GM12878 (cell line): ENCODE results near the gene ROBO1. TPM values are rescaled to one million over a fixed set of nuclear protein-coding genes. Genes with fewer than 3 reads are reported as not detected.
A peak's percentile ranks its signal among the peaks of the same experiment; 100 is the strongest.

Source experiments
- ATAC-seq: fragments of 200-7000 bp; cut with Tn5 transposase; 3 replicates; pipeline ENCODE4 v1.9.1; 2020; ENCODE audit warnings: mild to moderate bottlenecking, moderate library complexity
- BruUV-seq: library from RNA; stranded (reverse); fragments of 400-500 nt; replicated peaks from 2 replicates; lab custom pipeline; 2021; lab: Mats Ljungman, UMichigan
- CTCF ChIA-PET: fragments of 300-600 bp; sonication (Branson Sonifier 250); formaldehyde crosslinking; extraction: SDS; loops from one replicate; lab custom pipeline; 2021; ENCODE audit warnings: inconsistent platforms; lab: Yijun Ruan, JAX
- POLR2A ChIA-PET: fragments of 350-600 bp; formaldehyde crosslinking; extraction: SDS; loops from one replicate; lab custom pipeline; 2021; ENCODE audit warnings: inconsistent platforms; lab: Charles Lee
- RAD21 ChIA-PET: fragments of 300-600 bp; sonication (Branson Sonifier 250); formaldehyde crosslinking; loops from one replicate; lab custom pipeline; 2023; ENCODE audit warnings: antibody characterized with exemption; ENCODE audit not compliant: unreplicated experiment; lab: Charles Lee
- SMC1A ChIA-PET: fragments of 300-600 bp; sonication (Branson Sonifier 250); formaldehyde crosslinking; loops from one replicate; lab custom pipeline; 2023; ENCODE audit not compliant: unreplicated experiment, uncharacterized antibody; lab: Charles Lee
- DNase-seq: peaks from one replicate; pipeline ENCODE4 v3.0.0-alpha.2; 2011; ENCODE audit warnings: low read depth, low spot score
- FAIRE-seq: peaks from 3 replicates; lab custom pipeline; 2011; peaks lifted over from hg19 to GRCh38; lab: Jason Lieb, UNC
- H2AFZ ChIP-seq: 2 replicates; pipeline ENCODE4 v1.6.0; 2011; ENCODE audit warnings: low read depth, low read length, control low read depth; ENCODE audit not compliant: control insufficient read depth
- H3K27ac ChIP-seq: 2 replicates; pipeline ENCODE4 v1.5.1; 2011; ENCODE audit warnings: control low read depth; ENCODE audit not compliant: control insufficient read depth, insufficient read depth
- H3K27me3 ChIP-seq, 2 experiments: replicated peaks in 1 of 2; 2 replicates each; pipeline versions ENCODE4 v1.6.0 to v1.6.1; 2011; ENCODE audit warnings: low read length in 1 of 2; ENCODE audit not compliant: control insufficient read depth in 2 of 2, insufficient read depth in 2 of 2
- H3K36me3 ChIP-seq, 2 experiments: 2 replicates each; pipeline ENCODE4 v1.5.1; 2011; ENCODE audit warnings: low read length in 1 of 2; ENCODE audit not compliant: control insufficient read depth in 2 of 2, insufficient read depth in 2 of 2
- H3K4me1 ChIP-seq: 2 replicates; pipeline ENCODE4 v1.6.1; 2011; ENCODE audit warnings: mild to moderate bottlenecking, low read length, moderate library complexity, mixed read lengths; ENCODE audit not compliant: control insufficient read depth, insufficient read depth
- H3K4me2 ChIP-seq: 2 replicates; pipeline ENCODE4 v1.6.0; 2011; ENCODE audit warnings: control low read depth; ENCODE audit not compliant: control insufficient read depth, insufficient read depth
- H3K4me3 ChIP-seq: fragments of 200-600 bp; sonication (generic); 2 replicates; pipeline ENCODE4 v1.5.1; 2016
- H3K79me2 ChIP-seq: 2 replicates; pipeline ENCODE4 v1.6.0; 2011; ENCODE audit warnings: low read length; ENCODE audit not compliant: control insufficient read depth, insufficient read depth
- H3K9ac ChIP-seq: 2 replicates; pipeline ENCODE4 v1.8.0; 2011; ENCODE audit warnings: low read length, control low read depth, mixed read lengths; ENCODE audit not compliant: control insufficient read depth, insufficient read depth
- H3K9me3 ChIP-seq: replicated peaks from 3 replicates; pipeline ENCODE4 v1.5.1; 2011; ENCODE audit warnings: mild to moderate bottlenecking, low read length; ENCODE audit not compliant: control insufficient read depth, insufficient read depth
- H4K20me1 ChIP-seq: 2 replicates; pipeline ENCODE4 v1.6.0; 2011; ENCODE audit not compliant: control insufficient read depth, insufficient read depth
- DPF2 ChIP-seq: fragments of 450-650 bp; IDR thresholded peaks from 2 replicates; pipeline ENCODE4 v1.6.1; 2017; ENCODE audit warnings: mild to moderate bottlenecking
- E4F1 ChIP-seq: fragments of 450-650 bp; IDR thresholded peaks from 2 replicates; pipeline ENCODE4 v1.6.1; 2018; ENCODE audit warnings: borderline replicate concordance, mild to moderate bottlenecking; ENCODE audit not compliant: partially characterized antibody
- EP300 ChIP-seq, 2 experiments: fragments of 150-350 bp in 1 of 2; IDR thresholded peaks; 2 replicates each; pipeline ENCODE4 v1.6.1; 2011 to 2012; ENCODE audit warnings: low read depth in 2 of 2, low read length in 2 of 2, borderline replicate concordance in 1 of 2, improper control_type of control experiment in 1 of 2, inconsistent platforms in 1 of 2; ENCODE audit not compliant: control insufficient read depth in 1 of 2
- FOS ChIP-seq: IDR thresholded peaks from 3 replicates; pipeline ENCODE4 v1.6.1; 2011; ENCODE audit warnings: borderline replicate concordance; ENCODE audit not compliant: insufficient read length; ENCODE audit errors: extremely low read depth
- JUND ChIP-seq: IDR thresholded peaks from 2 replicates; pipeline ENCODE4 v1.6.1; 2012; ENCODE audit warnings: low read depth, mild to moderate bottlenecking, low read length, improper control_type of control experiment, moderate library complexity
- PAX8 ChIP-seq: fragments of 450-650 bp; IDR thresholded peaks from 2 replicates; pipeline ENCODE4 v1.6.1; 2017; ENCODE audit warnings: mild to moderate bottlenecking, moderate library complexity
- SPI1 ChIP-seq: IDR thresholded peaks from 2 replicates; pipeline ENCODE4 v1.6.1; 2011; ENCODE audit warnings: low read depth, mild to moderate bottlenecking, low read length, moderate library complexity, borderline replicate concordance; ENCODE audit not compliant: insufficient read depth
- ZBTB11 ChIP-seq: fragments of 450-650 bp; formaldehyde crosslinking; IDR thresholded peaks from 2 replicates; pipeline ENCODE4 v1.5.0; 2022; ENCODE audit warnings: mild to moderate bottlenecking, missing genetic modification characterization
- ZNF217 ChIP-seq: fragments of 450-650 bp; IDR thresholded peaks from 2 replicates; pipeline ENCODE4 v1.6.1; 2017; ENCODE audit warnings: antibody characterized with exemption, mild to moderate bottlenecking
- WGBS: methylation state at CpG from one replicate; pipeline ENCODE4 v1.1.6; 2016; ENCODE audit warnings: low lambda C conversion rate; ENCODE audit not compliant: insufficient replicate concordance, insufficient coverage; ENCODE audit errors: missing lambda C conversion rate; 5-methylcytosine and 5-hydroxymethylcytosine counted together
- in situ Hi-C: fragments of 300-500 bp; cut with MboI; formaldehyde crosslinking; loops from 9 replicates; pipeline ENCODE4 v1.14.3; 2018; ENCODE audit warnings: mixed read lengths
- intact Hi-C: fragments of 100-400 bp; cut with micrococcal nuclease; formaldehyde crosslinking; loops from one replicate; pipeline ENCODE4 v1.14.2; 2022; ENCODE audit not compliant: unreplicated experiment
- polyA plus RNA-seq, 11 experiments: library from polyadenylated mRNA; depleted of rRNA in 4 of 11; unstranded in 6 of 11; stranded (reverse) in 5 of 11; fragments of >200 nt; fragmentation: Nextera tagmentation in 4 of 11; fragmentation: Illumina TruSeq in 1 of 11; extraction: Ambion mirVana in 4 of 11; extraction: Trizol in 1 of 11; gene quantifications; 1 replicate in 1 of 11; 2 replicates in 10 of 11; pipeline versions ENCODE4 v1.2.1 to v1.2.3, GENCODE V29; 2011 to 2016; ENCODE audit warnings: inconsistent platforms in 2 of 11, missing spikeins in 2 of 11, low read depth in 1 of 11
- total RNA-seq, 4 experiments: library from RNA; depleted of rRNA in 3 of 4; stranded (reverse); fragments of >200 nt in 3 of 4; fragmentation: Illumina TruSeq in 1 of 4; extraction: Trizol in 1 of 4; gene quantifications; 2 replicates each; pipeline versions ENCODE4 v1.2.1 to v1.2.3, GENCODE V29; 2013 to 2021
- TF ChIP-seq, protein P1 (sequence below): fragments of 450-650 bp; IDR thresholded peaks from 2 replicates; pipeline ENCODE4 v1.6.1; 2017; ENCODE audit warnings: borderline replicate concordance
- TF ChIP-seq, protein P2 (sequence below): fragments of 450-650 bp; IDR thresholded peaks from 2 replicates; pipeline ENCODE4 v1.6.1; 2017; ENCODE audit warnings: antibody characterized with exemption, mild to moderate bottlenecking, moderate library complexity

ROBO1 gene
- total and polyA plus RNA-seq, 10 of the 15 experiments (the other 5 are each of a cell fraction or from before 2014, with no cell fraction given) = 0.29 to 46.5 (median 1.2) TPM

DNA sequence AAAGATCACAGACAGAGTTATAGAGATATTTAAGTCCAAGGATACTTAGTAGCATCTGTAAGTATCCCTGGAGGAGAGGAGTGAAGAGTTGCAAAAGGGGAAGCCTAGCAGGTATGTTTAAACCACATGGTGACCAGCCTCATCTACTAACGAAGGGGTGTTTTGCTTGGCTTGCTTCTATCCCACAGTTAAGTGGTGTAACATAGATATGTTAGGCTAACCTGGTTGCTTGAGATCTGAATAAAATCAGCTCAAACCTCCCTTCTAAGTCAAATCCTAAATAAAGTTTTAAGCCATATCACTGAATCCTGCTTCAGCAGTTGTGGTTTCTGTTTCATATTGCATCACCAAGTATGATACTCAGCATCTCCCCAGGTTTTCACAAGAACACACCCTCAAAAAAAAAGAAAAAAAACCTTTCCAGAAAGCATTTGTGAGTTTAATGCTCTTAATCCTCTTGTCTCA, 880.2 kb downstream of the ROBO1 start (continued):
- TF ChIP-seq SPI1 (peak; percentile 29; the same call in 1 of the 2 replicates), ZNF217 (no peak), DPF2 (no peak)

DNA sequence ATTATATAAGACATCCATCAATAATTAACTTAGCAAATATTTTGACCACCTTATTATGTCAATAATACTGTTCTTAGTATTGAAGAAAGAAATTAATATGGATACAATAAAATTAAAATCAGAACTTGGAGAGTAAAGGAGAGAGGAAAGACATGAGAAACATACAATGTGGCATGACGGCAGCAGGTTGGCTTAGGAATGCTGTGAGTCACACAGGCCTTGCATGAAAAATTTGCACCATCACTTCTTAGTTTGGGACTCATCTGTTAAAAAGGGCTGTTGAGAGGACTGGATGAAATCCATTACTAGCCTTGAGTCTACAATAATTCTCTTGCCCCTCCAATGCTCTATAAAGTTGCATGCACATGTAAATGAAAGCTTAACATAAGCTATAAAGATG, 880.8 kb downstream of the ROBO1 start:
- POLR2A ChIA-PET = interaction anchor here (0.5 to 1.7 kb wide), 8 partner anchors 12 to 182 kb away, joined by 3 to 7 read pairs (median 3); no protein-coding TSS in a partner anchor
- RAD21 ChIA-PET = interaction anchor here (0.9 to 2.5 kb wide), 12 partner anchors 8 to 214 kb away, joined by 3 to 12 read pairs (median 3); no protein-coding TSS in a partner anchor
- no TSS peak for BruUV-seq
- Histone ChIP-seq H3K27ac (no peak overlapping the region), H3K4me2 (no peak overlapping the region), H3K27me3 (no peaks in the 10 kb centered on the region), H3K79me2 (no peaks in the 10 kb centered on the region), H3K36me3 (no peaks in the 10 kb centered on the region), H3K4me1 (no peaks in the 10 kb centered on the region), H2AFZ (no peak overlapping the region), H3K9me3 (no peaks in the 10 kb centered on the region; the same call in 2 of the 3 replicates), H3K4me3 (no peak overlapping the region), H4K20me1 (no peaks in the 10 kb centered on the region), H3K9ac (no peak overlapping the region)
- CTCF ChIA-PET = no interaction called here
- DNase-seq (no peak), ATAC-seq (no peak), FAIRE-seq (no peak)
- in situ Hi-C loops (no loop called here), intact Hi-C loops (no loop called here)
- whole genome bisulfite sequencing = 67% methylated on average over 1 of the region's 1 CpG
- SMC1A ChIA-PET = interaction anchor here (0.7 to 2.9 kb wide), 15 partner anchors 10 to 154 kb away, joined by 3 to 20 read pairs (median 4); no protein-coding TSS in a partner anchor
- TF ChIP-seq ZBTB11 (CRISPR knock-in tag) = no peak
- no peak for TF ChIP-seq PAX8
- TF ChIP-seq EP300 (IDR thresholded peaks at IDR 0.05; ENCODE audit: borderline replicate concordance in 1 of 2, control insufficient read depth in 1 of 2, low read depth in 2 of 2, low read length in 2 of 2) = no peak
- TF ChIP-seq JUND = no peak
- TF ChIP-seq, protein P1, sequence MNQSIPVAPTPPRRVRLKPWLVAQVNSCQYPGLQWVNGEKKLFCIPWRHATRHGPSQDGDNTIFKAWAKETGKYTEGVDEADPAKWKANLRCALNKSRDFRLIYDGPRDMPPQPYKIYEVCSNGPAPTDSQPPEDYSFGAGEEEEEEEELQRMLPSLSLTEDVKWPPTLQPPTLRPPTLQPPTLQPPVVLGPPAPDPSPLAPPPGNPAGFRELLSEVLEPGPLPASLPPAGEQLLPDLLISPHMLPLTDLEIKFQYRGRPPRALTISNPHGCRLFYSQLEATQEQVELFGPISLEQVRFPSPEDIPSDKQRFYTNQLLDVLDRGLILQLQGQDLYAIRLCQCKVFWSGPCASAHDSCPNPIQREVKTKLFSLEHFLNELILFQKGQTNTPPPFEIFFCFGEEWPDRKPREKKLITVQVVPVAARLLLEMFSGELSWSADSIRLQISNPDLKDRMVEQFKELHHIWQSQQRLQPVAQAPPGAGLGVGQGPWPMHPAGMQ = no peak
- no peak for TF ChIP-seq FOS
- no peak for TF ChIP-seq E4F1
- TF ChIP-seq, protein P2, sequence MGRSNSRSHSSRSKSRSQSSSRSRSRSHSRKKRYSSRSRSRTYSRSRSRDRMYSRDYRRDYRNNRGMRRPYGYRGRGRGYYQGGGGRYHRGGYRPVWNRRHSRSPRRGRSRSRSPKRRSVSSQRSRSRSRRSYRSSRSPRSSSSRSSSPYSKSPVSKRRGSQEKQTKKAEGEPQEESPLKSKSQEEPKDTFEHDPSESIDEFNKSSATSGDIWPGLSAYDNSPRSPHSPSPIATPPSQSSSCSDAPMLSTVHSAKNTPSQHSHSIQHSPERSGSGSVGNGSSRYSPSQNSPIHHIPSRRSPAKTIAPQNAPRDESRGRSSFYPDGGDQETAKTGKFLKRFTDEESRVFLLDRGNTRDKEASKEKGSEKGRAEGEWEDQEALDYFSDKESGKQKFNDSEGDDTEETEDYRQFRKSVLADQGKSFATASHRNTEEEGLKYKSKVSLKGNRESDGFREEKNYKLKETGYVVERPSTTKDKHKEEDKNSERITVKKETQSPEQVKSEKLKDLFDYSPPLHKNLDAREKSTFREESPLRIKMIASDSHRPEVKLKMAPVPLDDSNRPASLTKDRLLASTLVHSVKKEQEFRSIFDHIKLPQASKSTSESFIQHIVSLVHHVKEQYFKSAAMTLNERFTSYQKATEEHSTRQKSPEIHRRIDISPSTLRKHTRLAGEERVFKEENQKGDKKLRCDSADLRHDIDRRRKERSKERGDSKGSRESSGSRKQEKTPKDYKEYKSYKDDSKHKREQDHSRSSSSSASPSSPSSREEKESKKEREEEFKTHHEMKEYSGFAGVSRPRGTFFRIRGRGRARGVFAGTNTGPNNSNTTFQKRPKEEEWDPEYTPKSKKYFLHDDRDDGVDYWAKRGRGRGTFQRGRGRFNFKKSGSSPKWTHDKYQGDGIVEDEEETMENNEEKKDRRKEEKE = no peak
